GM21360 (cell line): ENCODE measurements around the gene DNAAF1.

Experiments
- ATAC-seq: cut with Tn5 transposase; IDR thresholded peaks from one replicate; pipeline ENCODE4 v1.9.1; 2021; ENCODE audit warnings: mild to moderate bottlenecking, moderate library complexity; ENCODE audit not compliant: unreplicated experiment

DNAAF1 gene

DNA sequence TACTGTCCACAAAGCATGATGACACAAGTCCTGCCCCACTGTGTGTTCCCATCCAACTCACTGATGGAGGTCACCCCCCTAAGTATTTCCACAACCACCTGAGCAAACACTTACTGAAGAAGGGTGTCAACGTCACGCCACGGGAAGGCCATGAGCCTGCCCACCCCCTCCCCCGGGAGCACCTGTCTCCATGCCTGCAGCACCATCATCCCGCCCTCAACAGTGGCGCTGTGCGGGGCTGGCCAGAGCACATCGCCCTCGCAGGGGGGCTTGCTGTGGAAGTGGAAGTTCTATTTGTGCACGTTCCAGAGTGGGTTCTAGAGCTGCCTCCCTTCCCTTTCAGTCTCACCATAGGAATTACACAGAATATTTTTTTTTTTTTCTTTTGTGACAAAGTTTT lies 24.1 kb upstream of the DNAAF1 start:
- ATAC-seq = no peak

GRCh38 chr16:84124257-84125073 lies 20.6 kb upstream of the DNAAF1 start:
- ATAC-seq = no peak

DNA sequence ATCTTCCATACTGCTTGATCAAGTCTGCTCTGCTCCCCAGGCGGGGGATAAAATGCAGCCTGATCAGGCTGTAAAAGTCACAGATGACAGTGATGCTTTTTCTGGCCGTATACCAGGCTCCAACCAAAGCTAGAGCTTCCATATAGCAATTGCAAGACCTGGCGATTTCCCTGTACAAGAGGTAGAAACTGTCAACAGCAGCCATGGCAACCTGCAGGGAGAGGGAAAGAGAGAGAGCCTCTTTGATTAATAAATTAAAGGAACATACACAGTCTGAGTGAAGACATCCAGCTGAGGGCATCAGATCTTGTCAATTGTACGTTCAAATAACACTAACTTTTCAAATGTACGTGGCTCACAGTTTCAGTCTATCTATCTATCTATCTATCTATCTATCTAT lies 14.0 kb upstream of the DNAAF1 start:
- ATAC-seq = no peak

GRCh38 chr16:84132527-84133285 lies 12.4 kb upstream of the DNAAF1 start:
- ATAC-seq = no peak

GRCh38 chr16:84136331-84137125 lies 8.6 kb upstream of the DNAAF1 start:
- ATAC-seq = no peak

GRCh38 chr16:84137287-84137686 lies 7.8 kb upstream of the DNAAF1 start:
- ATAC-seq = no peak

GRCh38 chr16:84137769-84138357 lies 7.2 kb upstream of the DNAAF1 start:
- no peak for ATAC-seq

GRCh38 chr16:84138500-84138823 lies 6.6 kb upstream of the DNAAF1 start:
- no peak for ATAC-seq

DNA sequence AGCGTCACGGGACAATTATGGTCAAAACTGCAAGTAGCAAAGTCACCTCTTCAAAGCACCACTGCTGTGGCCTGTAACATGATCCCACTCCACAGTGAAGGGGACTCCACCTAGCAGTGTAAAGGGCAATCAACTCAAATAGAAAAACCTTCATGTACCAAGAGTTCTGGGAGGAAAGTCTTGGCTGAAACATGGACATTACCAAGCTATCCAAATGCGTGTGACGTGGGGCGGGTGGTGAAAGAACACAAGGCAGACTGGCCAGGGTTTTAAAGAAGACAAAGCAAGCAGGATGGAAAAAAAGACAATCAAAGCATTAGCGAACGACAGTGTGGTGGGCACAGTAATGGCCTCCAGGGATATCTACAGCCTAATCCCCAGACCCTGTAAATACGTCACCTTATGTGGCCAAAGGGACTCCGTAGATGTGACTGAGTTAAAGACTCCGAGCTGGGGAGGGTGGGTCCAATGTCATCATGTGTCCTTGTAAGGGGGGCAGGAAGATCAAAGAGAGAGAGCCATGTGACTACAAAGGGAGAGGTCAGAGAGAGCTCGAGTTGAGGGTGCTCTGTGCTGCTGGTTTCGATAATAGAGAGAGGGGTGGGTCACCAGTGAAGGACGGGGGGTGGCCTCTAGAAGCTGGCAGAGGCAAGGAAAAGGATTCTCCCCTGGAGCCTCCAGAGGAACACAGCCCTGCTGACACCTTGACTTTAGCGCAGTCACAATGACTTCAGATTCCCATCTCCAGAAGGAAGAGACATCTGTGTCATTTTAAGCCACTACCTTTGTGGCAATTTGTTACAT lies 6.1 kb upstream of the DNAAF1 start:
- ATAC-seq = peak; percentile 71

DNA sequence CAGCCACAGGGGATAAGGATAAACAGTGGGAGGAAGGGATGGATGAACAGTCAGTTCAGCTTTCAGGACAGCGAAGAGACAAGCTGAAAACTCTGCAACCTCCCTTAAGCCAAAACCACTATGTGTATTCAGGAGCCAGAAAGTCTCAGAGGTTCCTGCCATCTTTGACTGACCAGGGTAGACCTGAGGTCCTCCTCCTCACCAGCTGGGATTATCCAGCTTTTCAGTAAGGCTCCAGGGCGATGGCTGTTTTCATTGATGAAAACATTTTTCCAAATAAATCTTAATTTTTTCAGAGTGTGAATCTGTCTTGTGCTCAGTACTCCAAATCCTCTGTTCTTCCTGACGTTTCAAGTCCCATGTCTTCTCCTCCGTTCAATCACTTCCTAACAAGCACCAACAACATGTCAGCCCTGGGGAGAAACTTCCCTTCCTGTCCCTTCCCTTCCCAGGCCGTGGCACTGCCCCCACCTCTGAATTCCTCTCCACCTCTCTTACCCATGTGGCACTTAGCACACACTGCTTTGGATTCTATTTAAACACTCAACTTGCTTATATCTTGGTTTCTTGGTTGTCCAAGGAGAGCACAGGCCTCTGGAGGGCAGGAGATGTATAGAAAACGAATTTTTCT lies 5.4 kb upstream of the DNAAF1 start:
- no peak for ATAC-seq

GRCh38 chr16:84141143-84141670 lies 3.9 kb upstream of the DNAAF1 start:
- ATAC-seq = no peak

GRCh38 chr16:84143081-84143480 lies 2.0 kb upstream of the DNAAF1 start:
- no peak for ATAC-seq

- ATAC-seq = no peak
These were observed 1.3 kb upstream of the DNAAF1 start for GRCh38 chr16:84143784-84144199.

GRCh38 chr16:84144209-84144858 lies 774 bp upstream of the DNAAF1 start:
- ATAC-seq = no peak

DNA sequence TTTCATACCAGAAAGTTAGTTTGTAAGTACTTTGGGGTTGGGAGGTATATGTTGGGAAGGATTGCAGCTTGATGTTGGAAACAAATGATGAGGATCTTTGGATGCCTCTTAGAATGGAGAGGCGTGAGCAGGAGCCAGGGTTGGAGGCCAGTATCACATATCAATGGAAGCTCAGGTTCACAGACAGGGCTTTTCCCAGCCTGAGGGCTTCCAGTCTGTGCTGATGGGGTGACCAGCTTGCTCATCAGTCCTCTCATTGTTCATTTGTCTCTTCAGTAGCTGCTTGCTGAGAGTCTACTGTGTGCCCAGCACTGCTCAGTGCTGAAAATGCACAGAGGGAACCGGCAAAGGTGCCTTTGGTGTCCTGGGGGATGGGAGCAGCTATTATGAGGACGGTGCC lies 5.8 kb downstream of the DNAAF1 start:
- no peak for ATAC-seq

- ATAC-seq = no peak
These were observed 8.6 kb downstream of the DNAAF1 start for GRCh38 chr16:84153660-84154214.

DNA sequence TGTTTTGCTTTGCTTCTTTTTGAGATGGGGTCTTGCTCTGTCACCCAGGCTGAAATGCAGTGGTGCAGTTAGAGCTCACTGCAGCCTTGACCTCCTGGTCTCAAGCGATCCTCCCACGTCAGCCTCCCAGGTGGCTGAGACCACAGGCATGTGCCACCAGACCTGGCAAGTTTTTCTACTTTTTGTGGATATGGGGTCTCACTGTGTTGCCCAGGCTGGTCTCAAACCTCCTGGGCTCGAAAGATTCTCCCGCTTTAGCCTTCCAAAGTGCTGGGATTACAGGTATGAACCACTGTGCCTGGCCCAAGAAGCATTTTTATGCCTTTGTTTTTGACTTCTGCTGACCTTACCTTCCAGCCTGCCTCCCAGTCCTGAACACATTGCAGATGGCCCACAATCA lies 10.1 kb downstream of the DNAAF1 start:
- ATAC-seq = no peak

- no peak for ATAC-seq
These were observed 10.7 kb downstream of the DNAAF1 start for GRCh38 chr16:84155771-84156170.

- no peak for ATAC-seq
These were observed 11.3 kb downstream of the DNAAF1 start for GRCh38 chr16:84156342-84156784.
